Small intestine (tissue), 7 donors: ENCODE results near the gene RTF1. TPM values are rescaled to one million over a fixed set of nuclear protein-coding genes. Genes with fewer than 3 reads are reported as not detected.
A peak's percentile ranks its signal among the peaks of the same experiment; 100 is the strongest.

ENCODE experiments used
- DNase-seq, 2 donors: peaks; one replicate each; pipeline versions ENCODE4 v3.0.0 to v3.0.0-alpha.2; 2013
- FAIRE-seq: peaks from 2 replicates; lab custom pipeline; 2012; peaks lifted over from hg19 to GRCh38; lab: Jason Lieb, UNC
- H3K27ac ChIP-seq, 3 donors: one replicate each; pipeline ENCODE4 v1.5.1; 2013; ENCODE audit warnings: low read length in 2 of 3, mild to moderate bottlenecking in 2 of 3, control low read depth in 1 of 3, inconsistent platforms in 1 of 3, low read depth in 1 of 3, moderate library complexity in 1 of 3
- H3K27me3 ChIP-seq, 3 donors: one replicate each; pipeline ENCODE4 v1.6.1; 2013; ENCODE audit warnings: low read length in 3 of 3, inconsistent platforms in 1 of 3; ENCODE audit not compliant: control insufficient read depth in 3 of 3, insufficient read depth in 3 of 3
- H3K36me3 ChIP-seq, 3 donors: one replicate each; pipeline ENCODE4 v1.6.1; 2013; ENCODE audit warnings: low read length in 3 of 3, inconsistent platforms in 1 of 3, low read depth in 1 of 3, mild to moderate bottlenecking in 1 of 3, moderate library complexity in 1 of 3; ENCODE audit not compliant: control insufficient read depth in 3 of 3, insufficient read depth in 2 of 3
- H3K4me1 ChIP-seq, 3 donors: one replicate each; pipeline ENCODE4 v1.6.1; 2013; ENCODE audit warnings: low read length in 2 of 3, inconsistent platforms in 1 of 3, low read depth in 1 of 3, mild to moderate bottlenecking in 1 of 3, moderate library complexity in 1 of 3; ENCODE audit not compliant: control insufficient read depth in 3 of 3, insufficient read depth in 2 of 3
- H3K4me3 ChIP-seq, 3 donors: one replicate each; pipeline ENCODE4 v1.5.1; 2013; ENCODE audit warnings: low read length in 3 of 3, control low read depth in 1 of 3, inconsistent platforms in 1 of 3, low read depth in 1 of 3, mild to moderate bottlenecking in 1 of 3, moderate library complexity in 1 of 3
- H3K9me3 ChIP-seq, 2 donors: one replicate each; pipeline ENCODE4 v1.6.1; 2013; ENCODE audit warnings: low read depth in 1 of 2, low read length in 1 of 2; ENCODE audit not compliant: control insufficient read depth in 2 of 2, insufficient read depth in 1 of 2
- WGBS, 3 donors: extraction: QIAGEN DNeasy Blood & Tissue Kit; methylation state at CpG; one replicate each; pipeline ENCODE4 v1.1.7; 2013; 5-methylcytosine and 5-hydroxymethylcytosine counted together
- polyA plus RNA-seq, 4 donors: library from polyadenylated mRNA; stranded (reverse) in 3 of 4; unstranded in 1 of 4; fragments of 200-250 nt in 3 of 4; fragments of 120-200 nt in 1 of 4; gene quantifications; one replicate each; pipeline versions ENCODE4 v1.2.1 to v1.2.3, GENCODE V29; 2013
- donor health status: healthy with polysubstance abuse.
- donor health status: control.
- donor health status: control.
- donor health status: Bipolar disorder and iron deficiency.
- donor health status: healthy.

RTF1 gene
- polyA plus RNA-seq, 4 donors, result 18.0 to 38.4 (median 25.0) TPM

- Histone ChIP-seq H3K27me3 (peaks cover 0 to 22% (median 0%) of the 10 kb centered on the region in 3 donors), H3K27ac (peak overlapping the region in 2 of 3 donors; percentile 13 to 86), H3K4me1 (peaks cover 3 to 9% (median 5%) of the 10 kb centered on the region in 3 donors), H3K9me3 (no peaks in the 10 kb centered on the region), H3K4me3 (no peak overlapping the region), H3K36me3 (peaks cover 2 to 43% (median 2%) of the 10 kb centered on the region in 3 donors)
- no peak for FAIRE-seq
- DNase-seq, result peak in 1 of 2 donors; percentile 99
- WGBS, 3 donors, result 14 to 54% (median 20%) methylated on average over 7 of the region's 7 CpGs
Measured at GRCh38 chr15:41507820-41508290, 91.0 kb downstream of the RTF1 start.

- FAIRE-seq, result no peak
- Histone ChIP-seq H3K9me3 (no peaks in the 10 kb centered on the region), H3K4me1 (peaks cover 5 to 18% (median 8%) of the 10 kb centered on the region in 3 donors), H3K4me3 (peak overlapping the region in 1 of 3 donors; percentile 78), H3K27me3 (peaks cover 0 to 25% (median 0%) of the 10 kb centered on the region in 3 donors), H3K27ac (peak overlapping the region in 1 of 3 donors; percentile 83), H3K36me3 (peaks cover 0 to 17% (median 0%) of the 10 kb centered on the region in 3 donors)
- WGBS, 3 donors, result 32 to 69% (median 56%) methylated on average over 7 of the region's 7 CpGs
- no peak for DNase-seq
Measured at GRCh38 chr15:41510728-41511127, 93.8 kb downstream of the RTF1 start.

GRCh38 chr15:41511331-41511898, 94.5 kb downstream of the RTF1 start:
- H3K4me3 ChIP-seq, result peak overlapping the region in 2 of 3 donors; percentile 55 to 78

GRCh38 chr15:41511899-41512369, 95.0 kb downstream of the RTF1 start:
- DNase-seq, result peak; percentile 32 to 70
- 1 to 3% (median 2%) methylated on average over 40 to 49 of the region's 49 CpGs for WGBS, 3 donors
- peak overlapping the region; percentile 12 to 78 (median 55) for H3K4me3 ChIP-seq
- H3K4me1 ChIP-seq, result peaks cover 5 to 18% (median 8%) of the 10 kb centered on the region in 3 donors
- FAIRE-seq, result no peak
- H3K9me3 ChIP-seq, result no peaks in the 10 kb centered on the region
- H3K27ac ChIP-seq, result peak overlapping the region in 2 of 3 donors; percentile 8 to 83
- peaks cover 0 to 25% (median 0%) of the 10 kb centered on the region in 3 donors for H3K27me3 ChIP-seq
- H3K36me3 ChIP-seq, result peaks cover 0 to 13% (median 0%) of the 10 kb centered on the region in 3 donors

More at GRCh38 chr15:41511331-41511898, 94.5 kb downstream of the RTF1 start:
- 2 to 6% (median 6%) methylated on average over 36 to 56 of the region's 56 CpGs for WGBS, 3 donors
- peaks cover 0 to 25% (median 0%) of the 10 kb centered on the region in 3 donors for H3K27me3 ChIP-seq
- H3K9me3 ChIP-seq, result no peaks in the 10 kb centered on the region
- peak; percentile 64 to 71 for DNase-seq
- peak overlapping the region in 2 of 3 donors; percentile 69 to 83 for H3K27ac ChIP-seq
- FAIRE-seq, result no peak
- peaks cover 0 to 13% (median 0%) of the 10 kb centered on the region in 3 donors for H3K36me3 ChIP-seq
- H3K4me1 ChIP-seq, result peaks cover 5 to 18% (median 8%) of the 10 kb centered on the region in 3 donors

GRCh38 chr15:41512512-41512939, 95.6 kb downstream of the RTF1 start:
- H3K27me3 ChIP-seq, result peaks cover 0 to 25% (median 0%) of the 10 kb centered on the region in 3 donors
- peak overlapping the region in 2 of 3 donors; percentile 55 to 78 for H3K4me3 ChIP-seq
- H3K36me3 ChIP-seq, result peaks cover 0 to 14% (median 0%) of the 10 kb centered on the region in 3 donors
- WGBS, 3 donors, result 3 to 7% (median 7%) methylated on average over 32 to 33 of the region's 33 CpGs
- FAIRE-seq, result no peak
- no peaks in the 10 kb centered on the region for H3K9me3 ChIP-seq
- DNase-seq, result peak; percentile 53 to 70
- H3K4me1 ChIP-seq, result peaks cover 0 to 18% (median 8%) of the 10 kb centered on the region in 3 donors
- H3K27ac ChIP-seq, result peak overlapping the region in 2 of 3 donors; percentile 9 to 83

GRCh38 chr15:41512940-41513505, 96.1 kb downstream of the RTF1 start:
- Histone ChIP-seq H3K27me3 (peaks cover 0 to 25% (median 0%) of the 10 kb centered on the region in 3 donors), H3K4me3 (peak overlapping the region in 2 of 3 donors; percentile 55 to 78)

GRCh38 chr15:41513506-41514227, 96.8 kb downstream of the RTF1 start, which contains the start of gene LTK:
Gene LTK (minus strand): TSS chr15:41513827. CDS start chr15:41513709, 118 bp downstream.
- peaks cover 0 to 18% (median 8%) of the 10 kb centered on the region in 3 donors for H3K4me1 ChIP-seq
- DNase-seq (peak; percentile 34 to 67), FAIRE-seq (no peak)
- H3K36me3 ChIP-seq, result peaks cover 0 to 15% (median 0%) of the 10 kb centered on the region in 3 donors
- peaks cover 0 to 25% (median 0%) of the 10 kb centered on the region in 3 donors for H3K27me3 ChIP-seq
- H3K27ac ChIP-seq, result peak within 1 kb of the TSS in 2 of 3 donors; percentile 48 to 83
- 10 to 23% (median 16%) methylated on average over 32 to 33 of the region's 33 CpGs for WGBS, 3 donors
- peak within 1 kb of the TSS in 2 of 3 donors; percentile 55 to 78 for H3K4me3 ChIP-seq
- H3K9me3 ChIP-seq, result no peaks in the 10 kb centered on the region

More at GRCh38 chr15:41512940-41513505, 96.1 kb downstream of the RTF1 start:
- Histone ChIP-seq H3K27ac (peak overlapping the region in 2 of 3 donors; percentile 48 to 83), H3K9me3 (no peaks in the 10 kb centered on the region), H3K4me1 (peaks cover 0 to 18% (median 8%) of the 10 kb centered on the region in 3 donors), H3K36me3 (peaks cover 0 to 15% (median 0%) of the 10 kb centered on the region in 3 donors)
- DNase-seq, result peak; percentile 55 to 62
- no peak for FAIRE-seq
- 1 to 4% (median 1%) methylated on average over 38 to 40 of the region's 40 CpGs for WGBS, 3 donors
